Spleen (tissue), 7 donors: ENCODE measurements around the gene TOX3.

ENCODE experiments used
- CTCF ChIP-seq, 11 experiments: fragments of 200-600 bp in 7 of 11; fragments of 450-650 bp in 4 of 11; sonication (generic) in 4 of 11; IDR thresholded peaks in 8 of 11; conservative IDR thresholded peaks in 3 of 11; 1 replicate in 7 of 11; 2 replicates in 4 of 11; pipeline versions ENCODE4 v1.4.0 to v1.8.0; 2016 to 2021; ENCODE audit warnings: antibody characterized with exemption in 11 of 11, inconsistent platforms in 4 of 11, mild to moderate bottlenecking in 1 of 11
- POLR2A ChIP-seq, 3 donors: fragments of 450-650 bp; IDR thresholded peaks; one replicate each; pipeline ENCODE4 v1.5.1; 2017; ENCODE audit warnings: antibody characterized with exemption in 3 of 3, mild to moderate bottlenecking in 1 of 3
- POLR2AphosphoS5 ChIP-seq, 3 donors: sonication (generic); formaldehyde crosslinking; IDR thresholded peaks; one replicate each; pipeline ENCODE4 v1.5.1; 2017; ENCODE audit warnings: antibody characterized with exemption in 3 of 3
- donor health status: DM: no; HTN: no; CAD: no; lungs with moderate emphysema.
- donor health status: DM: no; HTN: no; CAD: no.
- donor health status: DM: no; HTN: no; CAD: no.

- TF ChIP-seq CTCF (IDR thresholded peaks at IDR 0.05 in 8 of 11, conservative IDR thresholded peaks at IDR 0.05 in 3 of 11) (no peak), POLR2A (IDR thresholded peaks at IDR 0.05) (no peak), POLR2AphosphoS5 (IDR thresholded peaks at IDR 0.05) (no peak)
Measured at GRCh38 chr16:52450916-52451315, 96.0 kb downstream of the TOX3 start.
